Keratinocyte (primary cell): ENCODE data around the gene RABL6. TPM values are rescaled to one million over a fixed set of nuclear protein-coding genes. Genes with fewer than 3 reads are reported as not detected.
A peak's percentile ranks its signal among the peaks of the same experiment; 100 is the strongest.
"Not testable (repeated sequence)": the region's sequence is repeated elsewhere in the genome, so short reads cannot be mapped to it uniquely, and the experiment has no call there.

ENCODE experiments used
- DNase-seq: peaks from one replicate; pipeline ENCODE4 v3.0.0-alpha.2; 2011; ENCODE audit warnings: low read depth, missing footprints, low spot score
- FAIRE-seq: peaks from 2 replicates; lab custom pipeline; 2011; peaks lifted over from hg19 to GRCh38; lab: Jason Lieb, UNC
- H2AFZ ChIP-seq: 2 replicates; pipeline ENCODE4 v1.6.0; 2012; ENCODE audit warnings: low read length, control low read depth, inconsistent platforms; ENCODE audit not compliant: control insufficient read depth
- H3K27ac ChIP-seq: 2 replicates; pipeline ENCODE4 v1.5.1; 2011; ENCODE audit warnings: low read length; ENCODE audit not compliant: control insufficient read depth, insufficient read depth
- H3K27me3 ChIP-seq: 3 replicates; pipeline ENCODE4 v1.6.0; 2011; ENCODE audit warnings: low read length; ENCODE audit not compliant: control insufficient read depth, insufficient read depth; ENCODE audit errors: extremely low read depth
- H3K36me3 ChIP-seq, 2 experiments: 2 replicates in 1 of 2; 3 replicates in 1 of 2; pipeline ENCODE4 v1.5.1; 2011; ENCODE audit warnings: low read length in 2 of 2, mild to moderate bottlenecking in 1 of 2; ENCODE audit not compliant: control insufficient read depth in 2 of 2, insufficient read depth in 2 of 2; ENCODE audit errors: extremely low read depth in 1 of 2
- H3K4me1 ChIP-seq: 3 replicates; pipeline ENCODE4 v1.5.1; 2011; ENCODE audit warnings: low read length; ENCODE audit not compliant: control insufficient read depth, insufficient read depth; ENCODE audit errors: extremely low read depth
- H3K4me2 ChIP-seq: 3 replicates; pipeline ENCODE4 v1.6.0; 2011; ENCODE audit warnings: low read depth, low read length; ENCODE audit not compliant: control insufficient read depth, insufficient read depth; ENCODE audit errors: extremely low read depth
- H3K4me3 ChIP-seq, 3 experiments: fragments of 200-600 bp in 1 of 3; sonication (generic) in 1 of 3; 2 replicates in 2 of 3; 3 replicates in 1 of 3; pipeline ENCODE4 v1.5.1; 2011 to 2016; ENCODE audit warnings: low read length in 3 of 3, mild to moderate bottlenecking in 3 of 3, control low read depth in 2 of 3, inconsistent platforms in 1 of 3, low read depth in 1 of 3, mixed read lengths in 1 of 3, mixed run types in 1 of 3, moderate library complexity in 1 of 3; ENCODE audit not compliant: control insufficient read depth in 2 of 3, insufficient read depth in 2 of 3; ENCODE audit errors: extremely low read depth in 1 of 3
- H3K79me2 ChIP-seq: 2 replicates; pipeline ENCODE4 v1.6.0; 2012; ENCODE audit warnings: low read length; ENCODE audit not compliant: control insufficient read depth, insufficient read depth
- H3K9ac ChIP-seq: 3 replicates; pipeline ENCODE4 v1.6.0; 2011; ENCODE audit warnings: low read length; ENCODE audit not compliant: control insufficient read depth, insufficient read depth; ENCODE audit errors: extremely low read depth
- H3K9me1 ChIP-seq: 3 replicates; pipeline ENCODE4 v1.6.0; 2011; ENCODE audit warnings: low read length; ENCODE audit not compliant: control insufficient read depth, insufficient read depth; ENCODE audit errors: extremely low read depth
- H3K9me3 ChIP-seq: 2 replicates; pipeline ENCODE4 v1.5.1; 2012; ENCODE audit warnings: low read depth, low read length; ENCODE audit not compliant: control insufficient read depth
- H4K20me1 ChIP-seq: 3 replicates; pipeline ENCODE4 v1.6.0; 2011; ENCODE audit warnings: low read length; ENCODE audit not compliant: control insufficient read depth, insufficient read depth; ENCODE audit errors: extremely low read depth
- EZH2 ChIP-seq: IDR thresholded peaks from one replicate; pipeline ENCODE4 v1.6.1; 2012; ENCODE audit warnings: inconsistent platforms, mild to moderate bottlenecking, low read length, moderate library complexity
- dilution Hi-C: fragments of 300-500 bp; cut with MboI; formaldehyde crosslinking; loops from one replicate; pipeline ENCODE4 v1.7.0; 2020; ENCODE audit warnings: low sequenced_read_pairs; ENCODE audit not compliant: extremely low pct_ligation_motif_present
- polyA plus RNA-seq, 5 experiments: library from polyadenylated mRNA; depleted of rRNA in 3 of 5; stranded (reverse) in 3 of 5; stranded (forward) in 1 of 5; unstranded in 1 of 5; fragments of >200 nt; gene quantifications; 1 replicate in 1 of 5; 2 replicates in 3 of 5; 3 replicates in 1 of 5; pipeline versions ENCODE4 v1.2.1 to v1.2.3, GENCODE V29; 2011 to 2012; ENCODE audit warnings: missing spikeins in 2 of 5, low read depth in 1 of 5, low replicate concordance in 1 of 5
- TF ChIP-seq, protein P1 (sequence below), 3 experiments: IDR thresholded peaks in 1 of 3; conservative IDR thresholded peaks in 1 of 3; optimal IDR thresholded peaks in 1 of 3; 2 replicates in 2 of 3; 3 replicates in 1 of 3; pipeline versions ENCODE3 to v1.5.1; 2011; ENCODE audit warnings: low read length in 3 of 3, mild to moderate bottlenecking in 3 of 3, moderate library complexity in 2 of 3, control low read depth in 1 of 3, inconsistent platforms in 1 of 3; ENCODE audit not compliant: insufficient read depth in 2 of 3; ENCODE audit errors: extremely low read depth in 1 of 3

Gene RABL6
- polyA plus RNA-seq, 1 donor (not counting 4 experiments of a cell fraction or from before 2014, with no cell fraction given): 46.3 TPM

DNA sequence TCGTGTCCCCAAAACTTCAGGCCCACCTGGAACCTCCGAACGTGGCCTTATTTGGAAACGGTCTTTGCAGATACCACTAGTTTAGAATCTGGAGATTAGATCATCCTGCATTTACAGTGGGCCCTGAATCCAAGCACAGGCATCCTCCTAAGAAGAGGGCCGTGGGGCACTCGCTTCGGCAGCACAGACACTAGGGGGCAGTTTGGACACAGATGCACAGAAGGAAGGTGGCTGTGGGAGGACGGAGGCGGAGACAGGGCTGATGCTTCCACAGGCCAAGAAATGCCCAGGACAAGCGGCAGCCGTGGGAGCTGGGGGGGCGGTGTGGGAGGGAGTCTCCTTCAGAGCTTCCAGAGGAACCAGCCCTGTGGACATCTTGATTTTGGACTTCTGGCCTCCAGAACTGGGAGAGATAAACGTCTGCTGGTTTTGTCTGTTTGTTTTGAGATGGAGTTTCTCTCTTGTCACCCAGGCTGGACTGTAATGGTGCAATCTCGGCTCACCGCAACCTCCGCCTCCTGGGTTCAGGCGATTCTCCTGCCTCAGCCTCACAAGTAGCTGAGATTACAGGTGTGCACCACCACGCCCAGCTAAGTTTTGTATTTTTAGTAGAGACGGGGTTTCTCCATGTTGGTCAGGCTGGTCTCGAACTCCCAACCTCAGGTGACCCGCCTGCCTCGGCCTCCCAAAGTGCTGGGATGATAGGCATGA lies 46.8 kb upstream of the RABL6 start:
- H3K4me2 ChIP-seq, H3K9me3 ChIP-seq, H3K4me1 ChIP-seq, H3K79me2 ChIP-seq, H3K9me1 ChIP-seq, H4K20me1 ChIP-seq, H3K4me3 ChIP-seq, H3K27ac ChIP-seq, H2AFZ ChIP-seq, H3K36me3 ChIP-seq, DNase-seq, H3K9ac ChIP-seq, dilution Hi-C loops: not testable (repeated sequence)
- peak; percentile 80 for FAIRE-seq
- peaks cover 22% of the 10 kb centered on the region for H3K27me3 ChIP-seq
- TF ChIP-seq, protein P1, sequence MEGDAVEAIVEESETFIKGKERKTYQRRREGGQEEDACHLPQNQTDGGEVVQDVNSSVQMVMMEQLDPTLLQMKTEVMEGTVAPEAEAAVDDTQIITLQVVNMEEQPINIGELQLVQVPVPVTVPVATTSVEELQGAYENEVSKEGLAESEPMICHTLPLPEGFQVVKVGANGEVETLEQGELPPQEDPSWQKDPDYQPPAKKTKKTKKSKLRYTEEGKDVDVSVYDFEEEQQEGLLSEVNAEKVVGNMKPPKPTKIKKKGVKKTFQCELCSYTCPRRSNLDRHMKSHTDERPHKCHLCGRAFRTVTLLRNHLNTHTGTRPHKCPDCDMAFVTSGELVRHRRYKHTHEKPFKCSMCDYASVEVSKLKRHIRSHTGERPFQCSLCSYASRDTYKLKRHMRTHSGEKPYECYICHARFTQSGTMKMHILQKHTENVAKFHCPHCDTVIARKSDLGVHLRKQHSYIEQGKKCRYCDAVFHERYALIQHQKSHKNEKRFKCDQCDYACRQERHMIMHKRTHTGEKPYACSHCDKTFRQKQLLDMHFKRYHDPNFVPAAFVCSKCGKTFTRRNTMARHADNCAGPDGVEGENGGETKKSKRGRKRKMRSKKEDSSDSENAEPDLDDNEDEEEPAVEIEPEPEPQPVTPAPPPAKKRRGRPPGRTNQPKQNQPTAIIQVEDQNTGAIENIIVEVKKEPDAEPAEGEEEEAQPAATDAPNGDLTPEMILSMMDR (optimal IDR thresholded peaks at IDR 0.05 in 1 of 3, IDR thresholded peaks at IDR 0.05 in 1 of 3, conservative IDR thresholded peaks at IDR 0.05 in 1 of 3; ENCODE audit: extremely low read depth in 1 of 3, insufficient read depth in 2 of 3, low read length in 3 of 3): peak; percentile 60 to 90 (median 69)

DNA sequence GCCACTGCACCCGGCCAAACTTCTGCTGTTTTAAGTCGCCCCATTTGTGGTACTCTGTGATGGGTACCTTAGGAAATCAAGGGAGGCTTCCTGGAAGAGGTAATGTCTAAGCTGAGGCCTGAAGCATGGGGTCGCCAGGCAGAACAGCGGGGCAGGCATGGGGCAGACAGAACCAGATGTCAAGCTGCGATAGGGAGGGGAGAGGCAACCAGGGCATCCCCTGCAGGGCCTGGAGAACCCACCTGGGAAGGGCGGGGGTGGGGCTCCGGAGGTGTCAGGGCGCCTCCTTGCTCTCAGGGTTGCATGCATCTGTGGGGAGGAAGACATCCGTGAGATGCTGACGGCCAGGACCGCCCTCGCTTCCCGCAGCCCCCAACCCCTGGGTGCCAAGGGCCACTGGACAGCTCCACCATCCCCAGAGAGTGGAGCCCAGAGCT lies 46.2 kb upstream of the RABL6 start:
- dilution Hi-C loops: no loop called here
- no peak for DNase-seq
- TF ChIP-seq, protein P1 (optimal IDR thresholded peaks at IDR 0.05 in 1 of 3, IDR thresholded peaks at IDR 0.05 in 1 of 3, conservative IDR thresholded peaks at IDR 0.05 in 1 of 3; ENCODE audit: extremely low read depth in 1 of 3, insufficient read depth in 2 of 3, low read length in 3 of 3): no peak
- TF ChIP-seq EZH2: no peak
- Histone ChIP-seq H3K9me3 (no peaks in the 10 kb centered on the region), H3K4me2 (no peak overlapping the region), H3K9me1 (no peaks in the 10 kb centered on the region), H3K4me3 (no peak overlapping the region), H3K27me3 (peaks cover 22% of the 10 kb centered on the region), H2AFZ (no peak overlapping the region), H3K9ac (no peak overlapping the region), H3K79me2 (no peaks in the 10 kb centered on the region), H3K4me1 (no peaks in the 10 kb centered on the region), H3K36me3 (no peaks in the 10 kb centered on the region), H3K27ac (no peak overlapping the region), H4K20me1 (no peaks in the 10 kb centered on the region)
- no peak for FAIRE-seq
